ENCODE results near the gene AMACR. TPM values are rescaled to one million over a fixed set of nuclear protein-coding genes. Genes with fewer than 3 reads are reported as not detected.

AMACR gene
- total and polyA plus RNA-seq, 4 experiments from 2014 or later: 5.2 to 9.2 (median 7.4) TPM

- H3K27ac Mint-ChIP-seq: peak overlapping the region; percentile 84 to 96 (median 94)
- no peaks in the 10 kb centered on the region for H3K9me3 ChIP-seq (ENCODE audit: control insufficient read depth in 1 of 2, low read length in 2 of 2)
- peak overlapping the region; percentile 76 for H3K27ac ChIP-seq (ENCODE audit: low read depth, low read length)
- H3K4me3 Mint-ChIP-seq: peak overlapping the region; percentile 92 to 97 (median 96)
- peaks cover 11 to 27% (median 20%) of the 10 kb centered on the region in 4 donors for H3K4me1 Mint-ChIP-seq
- H3K27me3 Mint-ChIP-seq: no peaks in the 10 kb centered on the region
- H3K9me3 Mint-ChIP-seq: no peaks in the 10 kb centered on the region
- CTCF ChIA-PET (ENCODE audit: partially characterized antibody): interaction anchor here (0.7 to 4.0 kb wide), 2 partner anchors 10 to 72 kb away, joined by 3 to 31 read pairs; no protein-coding TSS in a partner anchor
- DNase-seq: peak in 1 of 5 donors; percentile 1
- peaks cover 15 to 30% of the 10 kb centered on the region in 2 donors for H3K36me3 Mint-ChIP-seq
- H3K27me3 ChIP-seq (ENCODE audit: insufficient read depth, low read length): no peaks in the 10 kb centered on the region
- no peaks in the 10 kb centered on the region for H3K36me3 ChIP-seq (ENCODE audit: insufficient read depth, low read length)
- H3K4me1 ChIP-seq (ENCODE audit: insufficient read depth, low read length): peaks cover 22% of the 10 kb centered on the region
- intact Hi-C loops (cut with micrococcal nuclease): no loop called here
- POLR2A ChIA-PET (ENCODE audit: partially characterized antibody): interaction anchor here (1.5 to 1.7 kb wide), 7 partner anchors 10 to 1422 kb away, joined by 3 to 10 read pairs (median 4); partner anchors contain the start of genes DNAJC21, SUB1 and TARS1
- peak overlapping the region; percentile 96 to 100 for H3K4me3 ChIP-seq (ENCODE audit: low read length in 2 of 2)
Measured at GRCh38 chr5:34007201-34007620, 639 bp downstream of the AMACR start.

DNA sequence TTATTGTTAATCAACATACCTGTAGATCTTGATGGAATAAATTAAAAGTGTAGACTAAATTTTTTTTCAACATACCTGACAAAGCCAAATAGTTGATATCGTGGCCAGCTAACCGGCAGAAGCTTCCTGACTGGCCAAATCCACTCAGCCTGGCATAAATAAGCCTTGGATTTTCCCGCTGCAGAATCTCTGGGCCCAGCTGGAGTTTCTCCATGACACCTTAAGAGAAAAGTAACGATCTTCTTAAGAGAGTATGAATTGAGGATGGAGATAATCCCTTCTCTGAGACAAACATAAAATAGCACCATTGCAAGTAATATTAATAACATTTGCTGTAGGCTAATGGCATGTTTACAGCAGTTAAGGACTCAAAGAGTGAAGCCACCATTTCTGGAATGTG lies 2.2 kb downstream of the AMACR start:
- no peak for DNase-seq
- H3K4me1 ChIP-seq (ENCODE audit: insufficient read depth, low read length): peaks cover 22% of the 10 kb centered on the region
- no peaks in the 10 kb centered on the region for H3K27me3 Mint-ChIP-seq
- H3K9me3 ChIP-seq (ENCODE audit: control insufficient read depth in 1 of 2, low read length in 2 of 2): no peaks in the 10 kb centered on the region
- no peaks in the 10 kb centered on the region for H3K9me3 Mint-ChIP-seq
- H3K36me3 ChIP-seq (ENCODE audit: insufficient read depth, low read length): no peaks in the 10 kb centered on the region
- peaks cover 15 to 30% of the 10 kb centered on the region in 2 donors for H3K36me3 Mint-ChIP-seq
- peak overlapping the region in 1 of 8 donors; percentile 60 for H3K4me3 Mint-ChIP-seq
- peak overlapping the region in 2 of 7 donors; percentile 54 to 79 for H3K27ac Mint-ChIP-seq
- ChIA-PET POLR2A (ENCODE audit: partially characterized antibody) (interaction anchor here (1.2 kb wide), 2 partner anchors 8 to 923 kb away, joined by 3 read pairs; partner anchors contain the start of gene DNAJC21), CTCF (ENCODE audit: partially characterized antibody) (interaction anchor here (4.0 kb wide), 1 partner anchor 9 kb away, joined by 31 read pairs; no protein-coding TSS in a partner anchor)
- H3K27ac ChIP-seq (ENCODE audit: low read depth, low read length): no peak overlapping the region
- no peaks in the 10 kb centered on the region for H3K27me3 ChIP-seq (ENCODE audit: insufficient read depth, low read length)
- H3K4me1 Mint-ChIP-seq: peaks cover 11 to 27% (median 20%) of the 10 kb centered on the region in 4 donors
- intact Hi-C loops (cut with micrococcal nuclease): no loop called here
- H3K4me3 ChIP-seq (ENCODE audit: low read length in 2 of 2): no peak overlapping the region

GRCh38 chr5:34005211-34005610 lies 2.6 kb downstream of the AMACR start:
- CTCF ChIA-PET (ENCODE audit: partially characterized antibody): no interaction called here

DNA sequence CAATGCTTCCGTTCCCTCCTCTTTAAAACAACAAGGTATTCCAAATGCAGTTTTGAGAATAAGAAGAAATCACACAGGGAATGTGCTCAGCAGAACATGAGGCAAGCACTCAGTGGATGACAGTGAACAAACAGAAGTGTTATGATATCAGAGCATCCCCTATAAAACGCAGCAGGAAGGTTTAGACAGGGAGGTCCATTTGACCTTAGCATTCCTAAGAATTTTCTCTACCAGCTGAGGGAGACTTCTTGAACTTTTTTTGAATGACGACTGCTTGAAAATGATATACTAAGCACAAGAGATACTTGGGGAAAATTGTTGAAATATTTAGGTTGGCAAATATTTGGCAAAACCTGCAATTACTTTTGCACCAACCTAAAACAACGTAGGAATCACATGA lies 3.9 kb downstream of the AMACR start:
- peaks cover 16% of the 10 kb centered on the region for H3K4me1 ChIP-seq (ENCODE audit: insufficient read depth, low read length)
- peaks cover 15 to 32% of the 10 kb centered on the region in 2 donors for H3K36me3 Mint-ChIP-seq
- H3K4me1 Mint-ChIP-seq: peaks cover 8 to 19% (median 14%) of the 10 kb centered on the region in 4 donors
- H3K4me3 Mint-ChIP-seq: no peak overlapping the region
- no peak overlapping the region for H3K4me3 ChIP-seq (ENCODE audit: low read length in 2 of 2)
- no peaks in the 10 kb centered on the region for H3K27me3 ChIP-seq (ENCODE audit: insufficient read depth, low read length)
- no peaks in the 10 kb centered on the region for H3K36me3 ChIP-seq (ENCODE audit: insufficient read depth, low read length)
- no peak overlapping the region for H3K27ac Mint-ChIP-seq
- no peak for DNase-seq
- H3K27ac ChIP-seq (ENCODE audit: low read depth, low read length): no peak overlapping the region
- no peaks in the 10 kb centered on the region for H3K27me3 Mint-ChIP-seq
- no peaks in the 10 kb centered on the region for H3K9me3 ChIP-seq (ENCODE audit: control insufficient read depth in 1 of 2, low read length in 2 of 2)
- ChIA-PET CTCF (ENCODE audit: partially characterized antibody) (no interaction called here), POLR2A (ENCODE audit: partially characterized antibody) (no interaction called here)
- no peaks in the 10 kb centered on the region for H3K9me3 Mint-ChIP-seq
- intact Hi-C loops (cut with micrococcal nuclease): no loop called here

More at GRCh38 chr5:34005211-34005610, 2.6 kb downstream of the AMACR start:
- intact Hi-C loops (cut with micrococcal nuclease): no loop called here
- H3K4me1 ChIP-seq (ENCODE audit: insufficient read depth, low read length): peaks cover 22% of the 10 kb centered on the region
- POLR2A ChIA-PET (ENCODE audit: partially characterized antibody): interaction anchor here (0.7 kb wide), 1 partner anchor 9 kb away, joined by 3 read pairs; no protein-coding TSS in a partner anchor
- H3K27ac ChIP-seq (ENCODE audit: low read depth, low read length): no peak overlapping the region
- H3K27ac Mint-ChIP-seq: peak overlapping the region in 3 of 7 donors; percentile 54 to 71 (median 65)
- no peak for DNase-seq
- no peaks in the 10 kb centered on the region for H3K9me3 Mint-ChIP-seq
- peak overlapping the region in 1 of 8 donors; percentile 18 for H3K4me3 Mint-ChIP-seq
- no peaks in the 10 kb centered on the region for H3K27me3 ChIP-seq (ENCODE audit: insufficient read depth, low read length)
- H3K27me3 Mint-ChIP-seq: no peaks in the 10 kb centered on the region
- no peak overlapping the region for H3K4me3 ChIP-seq (ENCODE audit: low read length in 2 of 2)
- H3K4me1 Mint-ChIP-seq: peaks cover 11 to 27% (median 20%) of the 10 kb centered on the region in 4 donors
- H3K9me3 ChIP-seq (ENCODE audit: control insufficient read depth in 1 of 2, low read length in 2 of 2): no peaks in the 10 kb centered on the region
- no peaks in the 10 kb centered on the region for H3K36me3 ChIP-seq (ENCODE audit: insufficient read depth, low read length)
- peaks cover 15 to 30% of the 10 kb centered on the region in 2 donors for H3K36me3 Mint-ChIP-seq

- peaks cover 9% of the 10 kb centered on the region for H3K4me1 ChIP-seq (ENCODE audit: insufficient read depth, low read length)
- ChIA-PET POLR2A (ENCODE audit: partially characterized antibody) (no interaction called here), CTCF (ENCODE audit: partially characterized antibody) (no interaction called here)
- intact Hi-C loops (cut with micrococcal nuclease): no loop called here
- DNase-seq: no peak
- no peaks in the 10 kb centered on the region for H3K9me3 ChIP-seq (ENCODE audit: control insufficient read depth in 1 of 2, low read length in 2 of 2)
- Mint-ChIP-seq H3K36me3 (peaks cover 15 to 36% of the 10 kb centered on the region in 2 donors), H3K4me1 (peaks cover 7 to 9% (median 9%) of the 10 kb centered on the region in 4 donors), H3K9me3 (no peaks in the 10 kb centered on the region), H3K27me3 (no peaks in the 10 kb centered on the region), H3K4me3 (no peak overlapping the region), H3K27ac (peak overlapping the region in 1 of 7 donors; percentile 85)
- no peak overlapping the region for H3K4me3 ChIP-seq (ENCODE audit: low read length in 2 of 2)
- H3K27me3 ChIP-seq (ENCODE audit: insufficient read depth, low read length): no peaks in the 10 kb centered on the region
- no peak overlapping the region for H3K27ac ChIP-seq (ENCODE audit: low read depth, low read length)
- no peaks in the 10 kb centered on the region for H3K36me3 ChIP-seq (ENCODE audit: insufficient read depth, low read length)
Measured at GRCh38 chr5:34002629-34003328, 5.1 kb downstream of the AMACR start.

GRCh38 chr5:34001241-34001841 lies 6.5 kb downstream of the AMACR start:
- H3K4me3 ChIP-seq (ENCODE audit: low read length in 2 of 2): no peak overlapping the region
- Mint-ChIP-seq H3K36me3 (peaks cover 20 to 37% of the 10 kb centered on the region in 2 donors), H3K27ac (peak overlapping the region in 2 of 7 donors; percentile 1 to 9), H3K4me3 (no peak overlapping the region), H3K9me3 (no peaks in the 10 kb centered on the region), H3K4me1 (peaks cover 3 to 6% (median 6%) of the 10 kb centered on the region in 4 donors), H3K27me3 (no peaks in the 10 kb centered on the region)
- DNase-seq: no peak
- H3K4me1 ChIP-seq (ENCODE audit: insufficient read depth, low read length): no peaks in the 10 kb centered on the region
- no peak overlapping the region for H3K27ac ChIP-seq (ENCODE audit: low read depth, low read length)
- H3K36me3 ChIP-seq (ENCODE audit: insufficient read depth, low read length): no peaks in the 10 kb centered on the region
- H3K9me3 ChIP-seq (ENCODE audit: control insufficient read depth in 1 of 2, low read length in 2 of 2): no peaks in the 10 kb centered on the region
- POLR2A ChIA-PET (ENCODE audit: partially characterized antibody): no interaction called here
- H3K27me3 ChIP-seq (ENCODE audit: insufficient read depth, low read length): no peaks in the 10 kb centered on the region
- CTCF ChIA-PET (ENCODE audit: partially characterized antibody): no interaction called here
- intact Hi-C loops (cut with micrococcal nuclease): no loop called here

- Histone ChIP-seq H3K27me3 (ENCODE audit: insufficient read depth, low read length) (no peaks in the 10 kb centered on the region), H3K36me3 (ENCODE audit: insufficient read depth, low read length) (no peaks in the 10 kb centered on the region), H3K9me3 (ENCODE audit: control insufficient read depth in 1 of 2, low read length in 2 of 2) (no peaks in the 10 kb centered on the region), H3K4me1 (ENCODE audit: insufficient read depth, low read length) (no peaks in the 10 kb centered on the region), H3K4me3 (ENCODE audit: low read length in 2 of 2) (no peak overlapping the region), H3K27ac (ENCODE audit: low read depth, low read length) (no peak overlapping the region)
- Mint-ChIP-seq H3K36me3 (peaks cover 20 to 38% of the 10 kb centered on the region in 2 donors), H3K27ac (no peak overlapping the region), H3K27me3 (no peaks in the 10 kb centered on the region), H3K4me1 (peaks cover 3 to 6% (median 5%) of the 10 kb centered on the region in 4 donors), H3K9me3 (no peaks in the 10 kb centered on the region), H3K4me3 (no peak overlapping the region)
- ChIA-PET POLR2A (ENCODE audit: partially characterized antibody) (no interaction called here), CTCF (ENCODE audit: partially characterized antibody) (interaction anchor here (2.9 kb wide), 1 partner anchor 20 kb away, joined by 6 read pairs; no protein-coding TSS in a partner anchor)
- DNase-seq: no peak
- intact Hi-C loops (cut with micrococcal nuclease): no loop called here
Measured at GRCh38 chr5:33999978-34000377, 7.9 kb downstream of the AMACR start.
